Panc1 (cell line): ENCODE results near the gene DNM3. TPM values are rescaled to one million over a fixed set of nuclear protein-coding genes. Genes with fewer than 3 reads are reported as not detected.

ENCODE experiments used
- ATAC-seq: fragments of 200-7000 bp; cut with Tn5 transposase; 2 replicates; pipeline ENCODE4 v1.9.1; 2020; ENCODE audit warnings: mild to moderate bottlenecking, moderate library complexity
- BruUV-seq: library from RNA; stranded (reverse); fragments of 400-500 nt; replicated peaks from 2 replicates; lab custom pipeline; 2021; lab: Mats Ljungman, UMichigan
- CTCF ChIA-PET: fragments of 300-600 bp; sonication (Branson Sonifier 250); formaldehyde crosslinking; loops from one replicate; lab custom pipeline; 2022; ENCODE audit warnings: antibody characterized with exemption; lab: Charles Lee
- POLR2A ChIA-PET: fragments of 300-600 bp; sonication (Branson Sonifier 250); formaldehyde crosslinking; loops from one replicate; lab custom pipeline; 2022; ENCODE audit warnings: antibody characterized with exemption; lab: Charles Lee
- DNase-seq: peaks from one replicate; pipeline ENCODE4 v3.0.0-alpha.2; 2010; ENCODE audit warnings: low read depth, low spot score
- H3K27ac ChIP-seq: 2 replicates; pipeline ENCODE4 v1.5.1; 2011; ENCODE audit warnings: mild to moderate bottlenecking, low read length, inconsistent platforms
- H3K27me3 ChIP-seq: fragments of 200-500 bp; sonication (Bioruptor generic); 2 replicates; pipeline ENCODE4 v1.6.0; 2014; ENCODE audit warnings: low read length, inconsistent platforms; ENCODE audit not compliant: control insufficient read depth, insufficient read depth
- H3K36me3 ChIP-seq: fragments of 200-500 bp; sonication (Bioruptor generic); 2 replicates; pipeline ENCODE4 v1.5.1; 2014; ENCODE audit warnings: inconsistent platforms, mild to moderate bottlenecking, low read length, moderate library complexity; ENCODE audit not compliant: control insufficient read depth, insufficient read depth
- H3K4me1 ChIP-seq: 2 replicates; pipeline ENCODE4 v1.5.1; 2011; ENCODE audit warnings: inconsistent platforms, mild to moderate bottlenecking, low read length, moderate library complexity; ENCODE audit not compliant: control insufficient read depth, insufficient read depth
- H3K4me3 ChIP-seq, 2 experiments: 2 replicates each; pipeline ENCODE4 v1.5.1; 2011 to 2012; ENCODE audit warnings: low read depth in 2 of 2, low read length in 2 of 2, mild to moderate bottlenecking in 2 of 2, inconsistent platforms in 1 of 2, moderate library complexity in 1 of 2
- H3K9me3 ChIP-seq: fragments of 200-500 bp; sonication (Bioruptor generic); 2 replicates; pipeline ENCODE4 v1.5.1; 2014; ENCODE audit warnings: low read depth, mild to moderate bottlenecking, inconsistent platforms, low read length, moderate library complexity; ENCODE audit not compliant: control insufficient read depth, insufficient read depth
- CTCF ChIP-seq: fragments of 450-650 bp; IDR thresholded peaks from 2 replicates; pipeline ENCODE4 v1.5.1; 2017; ENCODE audit warnings: mild to moderate bottlenecking
- POLR2AphosphoS5 ChIP-seq: IDR thresholded peaks from 2 replicates; pipeline ENCODE4 v1.6.1; 2012; ENCODE audit warnings: mild to moderate bottlenecking, low read depth, low read length, moderate library complexity
- REST ChIP-seq, 2 experiments: IDR thresholded peaks; 2 replicates each; pipeline ENCODE4 v1.6.1; 2011 to 2012; ENCODE audit warnings: low read depth in 2 of 2, control low read depth in 1 of 2, low read length in 1 of 2, mild to moderate bottlenecking in 1 of 2, moderate library complexity in 1 of 2; ENCODE audit not compliant: insufficient read depth in 1 of 2
- SIN3A ChIP-seq: IDR thresholded peaks from 2 replicates; pipeline ENCODE4 v1.6.1; 2012; ENCODE audit warnings: low read depth, mild to moderate bottlenecking, low read length, moderate library complexity, borderline replicate concordance; ENCODE audit not compliant: insufficient read depth
- TCF7L2 ChIP-seq: IDR thresholded peaks from 2 replicates; pipeline ENCODE4 v1.6.1; 2011; ENCODE audit warnings: mild to moderate bottlenecking, low read depth, low read length, inconsistent platforms
- in situ Hi-C: cut with HindIII; loops from 2 replicates; pipeline ENCODE4 v1.10.0; 2016; ENCODE audit warnings: low sequenced_read_pairs, low pct_unique_long_range_greater_than_20kb
- intact Hi-C: fragments of 100-400 bp; cut with micrococcal nuclease; formaldehyde crosslinking; loops from one replicate; pipeline ENCODE4 v1.10.0; 2022; ENCODE audit not compliant: unreplicated experiment
- total RNA-seq: library from RNA; stranded (reverse); gene quantifications from one replicate; pipeline ENCODE4 v1.2.1, GENCODE V29; 2021; ENCODE audit not compliant: unreplicated experiment

The DNM3 gene
- total RNA-seq, 1 experiment from 2014 or later: 0.46 TPM

DNA sequence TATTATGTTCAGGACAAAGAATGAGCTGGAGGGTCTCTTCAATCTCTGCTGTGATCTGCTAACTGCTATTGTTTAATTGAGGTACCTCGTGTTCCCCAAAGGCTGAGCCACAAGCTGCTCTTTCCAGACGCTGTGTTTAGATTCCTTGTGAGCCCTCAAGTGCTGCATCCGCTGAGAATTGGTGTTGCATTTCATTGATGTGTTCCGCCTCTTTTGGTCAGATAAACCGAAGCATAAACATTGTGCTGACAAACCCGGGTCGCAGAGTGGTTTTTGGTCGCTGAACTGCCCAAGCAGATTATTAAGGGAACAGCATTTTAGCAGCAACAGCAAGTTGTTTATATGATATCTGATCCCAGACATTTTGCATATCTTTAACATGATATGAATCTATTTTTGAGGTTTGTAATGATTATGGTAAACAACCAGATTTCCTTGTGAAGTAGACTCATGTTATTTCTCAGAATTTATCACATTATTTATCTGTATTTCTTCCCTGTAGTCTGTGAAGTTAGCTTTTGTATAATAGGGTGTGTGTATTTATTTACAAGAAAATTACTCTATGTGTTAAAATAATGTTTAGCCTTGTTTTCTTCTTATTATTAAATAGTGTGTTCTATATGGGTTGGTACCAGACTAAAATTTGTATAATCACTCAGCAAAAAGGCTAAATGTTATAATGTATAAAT is 362.0 kb downstream of the DNM3 start:
- Histone ChIP-seq H3K9me3 (no peaks in the 10 kb centered on the region; the same call in 1 of the 2 replicates), H3K4me1 (no peaks in the 10 kb centered on the region; the same call in 1 of the 2 replicates), H3K27ac (peak overlapping the region; percentile 60; the same call in 1 of the 2 replicates), H3K27me3 (no peaks in the 10 kb centered on the region), H3K4me3 (no peak overlapping the region), H3K36me3 (no peaks in the 10 kb centered on the region)
- TF ChIP-seq SIN3A (no peak), CTCF (no peak), TCF7L2 (no peak), POLR2AphosphoS5 (no peak), REST (IDR thresholded peaks at IDR 0.05; ENCODE audit: insufficient read depth in 1 of 2, low read depth in 2 of 2, low read length in 1 of 2) (no peak)
- in situ Hi-C loops (no loop called here), intact Hi-C loops (no loop called here)
- ChIA-PET POLR2A (interaction anchor here (0.6 kb wide), 1 partner anchor 47 kb away, joined by 3 read pairs; no protein-coding TSS in a partner anchor), CTCF (no interaction called here)
- ATAC-seq: no peak
- no TSS peak for BruUV-seq
- no peak for DNase-seq

GRCh38 chr1:172203902-172204301 is 362.6 kb downstream of the DNM3 start:
- Histone ChIP-seq H3K9me3 (no peaks in the 10 kb centered on the region; the same call in 1 of the 2 replicates), H3K4me1 (no peaks in the 10 kb centered on the region; the same call in 1 of the 2 replicates), H3K27ac (peak overlapping the region; percentile 60; the same call in 1 of the 2 replicates), H3K36me3 (no peaks in the 10 kb centered on the region), H3K27me3 (no peaks in the 10 kb centered on the region), H3K4me3 (no peak overlapping the region)
- no TSS peak for BruUV-seq
- in situ Hi-C loops: no loop called here
- CTCF ChIA-PET: no interaction called here
- POLR2A ChIA-PET: no interaction called here
- intact Hi-C loops: no loop called here
- TF ChIP-seq CTCF: no peak
- TF ChIP-seq SIN3A: no peak
- no peak for TF ChIP-seq REST (IDR thresholded peaks at IDR 0.05; ENCODE audit: insufficient read depth in 1 of 2, low read depth in 2 of 2, low read length in 1 of 2)
- TF ChIP-seq POLR2AphosphoS5: no peak
- TF ChIP-seq TCF7L2: no peak
- DNase-seq (no peak), ATAC-seq (no peak)
